Measurements from ENCODE around the gene RRAGC.

Gene RRAGC

DNA sequence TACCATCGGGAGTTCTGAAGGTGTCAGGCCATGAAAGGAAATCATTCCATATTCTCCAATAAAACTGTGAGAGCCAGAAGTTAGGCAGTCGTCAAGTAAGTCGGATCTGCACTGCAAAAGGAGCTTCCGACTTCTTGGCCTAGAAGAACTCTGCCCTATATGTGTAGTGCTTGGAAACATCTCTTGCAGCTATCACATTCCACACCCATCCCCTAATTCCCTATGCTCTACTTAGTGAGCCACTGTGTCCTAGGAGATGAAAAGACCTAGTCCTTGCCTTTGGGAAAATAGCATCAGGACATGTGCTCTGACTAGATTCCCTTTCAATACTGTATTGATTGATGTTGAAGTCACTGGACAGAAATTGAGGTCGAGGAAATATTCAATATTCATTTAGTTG lies 30.0 kb upstream of the RRAGC start:
- no peak for TF ChIP-seq SIN3A (IDR thresholded peaks at IDR 0.05; ENCODE audit: borderline replicate concordance, insufficient read depth, low read length)
- no peak for TF ChIP-seq TAF1 (IDR thresholded peaks at IDR 0.05; ENCODE audit: borderline replicate concordance, insufficient read depth, low read length)
- no peak for TF ChIP-seq POLR2AphosphoS5 (IDR thresholded peaks at IDR 0.05; ENCODE audit: low read depth, low read length)
- no peak for TF ChIP-seq FOXP2 (optimal IDR thresholded peaks at IDR 0.05; ENCODE audit: borderline replicate concordance, extremely low read depth, extremely low read length, insufficient read depth)
- TF ChIP-seq, protein P1, sequence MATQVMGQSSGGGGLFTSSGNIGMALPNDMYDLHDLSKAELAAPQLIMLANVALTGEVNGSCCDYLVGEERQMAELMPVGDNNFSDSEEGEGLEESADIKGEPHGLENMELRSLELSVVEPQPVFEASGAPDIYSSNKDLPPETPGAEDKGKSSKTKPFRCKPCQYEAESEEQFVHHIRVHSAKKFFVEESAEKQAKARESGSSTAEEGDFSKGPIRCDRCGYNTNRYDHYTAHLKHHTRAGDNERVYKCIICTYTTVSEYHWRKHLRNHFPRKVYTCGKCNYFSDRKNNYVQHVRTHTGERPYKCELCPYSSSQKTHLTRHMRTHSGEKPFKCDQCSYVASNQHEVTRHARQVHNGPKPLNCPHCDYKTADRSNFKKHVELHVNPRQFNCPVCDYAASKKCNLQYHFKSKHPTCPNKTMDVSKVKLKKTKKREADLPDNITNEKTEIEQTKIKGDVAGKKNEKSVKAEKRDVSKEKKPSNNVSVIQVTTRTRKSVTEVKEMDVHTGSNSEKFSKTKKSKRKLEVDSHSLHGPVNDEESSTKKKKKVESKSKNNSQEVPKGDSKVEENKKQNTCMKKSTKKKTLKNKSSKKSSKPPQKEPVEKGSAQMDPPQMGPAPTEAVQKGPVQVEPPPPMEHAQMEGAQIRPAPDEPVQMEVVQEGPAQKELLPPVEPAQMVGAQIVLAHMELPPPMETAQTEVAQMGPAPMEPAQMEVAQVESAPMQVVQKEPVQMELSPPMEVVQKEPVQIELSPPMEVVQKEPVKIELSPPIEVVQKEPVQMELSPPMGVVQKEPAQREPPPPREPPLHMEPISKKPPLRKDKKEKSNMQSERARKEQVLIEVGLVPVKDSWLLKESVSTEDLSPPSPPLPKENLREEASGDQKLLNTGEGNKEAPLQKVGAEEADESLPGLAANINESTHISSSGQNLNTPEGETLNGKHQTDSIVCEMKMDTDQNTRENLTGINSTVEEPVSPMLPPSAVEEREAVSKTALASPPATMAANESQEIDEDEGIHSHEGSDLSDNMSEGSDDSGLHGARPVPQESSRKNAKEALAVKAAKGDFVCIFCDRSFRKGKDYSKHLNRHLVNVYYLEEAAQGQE (IDR thresholded peaks at IDR 0.05; ENCODE audit: insufficient read depth in 1 of 2, low read depth in 2 of 2, low read length in 2 of 2) = no peak

DNA sequence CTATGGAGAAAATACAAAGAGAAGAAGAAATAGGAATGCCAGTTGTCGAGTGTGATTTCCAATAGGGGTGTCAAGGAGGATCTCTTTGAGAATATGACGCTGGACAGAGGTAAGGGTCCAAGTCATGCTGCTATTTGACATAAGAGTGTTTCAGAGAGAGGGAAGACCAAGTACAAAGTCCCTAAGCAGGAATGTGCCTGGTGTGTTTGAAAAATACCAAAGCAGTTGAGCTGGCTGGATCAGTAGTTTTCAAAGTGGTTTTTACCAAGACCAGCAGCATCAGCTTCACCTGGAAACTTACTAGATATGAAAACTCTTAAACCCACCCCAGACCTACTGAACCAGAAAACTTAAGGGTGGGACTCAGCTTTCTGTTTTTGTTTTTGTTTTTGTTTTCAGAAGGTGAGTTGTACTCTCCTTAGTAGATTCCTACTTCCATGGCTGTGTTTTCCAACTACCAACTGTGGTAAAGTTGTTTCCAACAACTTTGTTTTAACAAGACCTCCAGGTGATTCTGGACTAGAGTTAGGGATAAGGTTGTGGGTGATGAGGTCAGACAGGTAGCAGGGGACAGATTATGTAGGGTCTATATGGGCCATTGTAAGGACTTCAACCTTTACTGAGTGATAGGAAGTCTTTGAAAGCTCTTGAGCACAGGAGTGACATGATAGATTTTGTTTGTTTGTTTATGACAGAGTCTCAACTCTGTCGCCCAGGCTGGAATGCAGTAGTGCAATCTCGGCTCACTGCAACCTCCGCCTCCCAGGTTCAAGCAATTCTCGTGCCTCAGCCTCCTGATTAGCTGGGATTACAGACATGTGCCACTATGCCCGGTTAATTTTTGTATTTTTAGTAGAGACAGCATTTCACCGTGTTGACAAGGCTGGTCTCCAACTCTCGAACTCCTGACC lies 29.1 kb upstream of the RRAGC start:
- TF ChIP-seq, protein P1 (IDR thresholded peaks at IDR 0.05; ENCODE audit: insufficient read depth in 1 of 2, low read depth in 2 of 2, low read length in 2 of 2) = no peak
- TF ChIP-seq SIN3A (IDR thresholded peaks at IDR 0.05; ENCODE audit: borderline replicate concordance, insufficient read depth, low read length) = no peak
- no peak for TF ChIP-seq FOXP2 (optimal IDR thresholded peaks at IDR 0.05; ENCODE audit: borderline replicate concordance, extremely low read depth, extremely low read length, insufficient read depth)
- TF ChIP-seq POLR2AphosphoS5 (IDR thresholded peaks at IDR 0.05; ENCODE audit: low read depth, low read length) = no peak
- TF ChIP-seq TAF1 (IDR thresholded peaks at IDR 0.05; ENCODE audit: borderline replicate concordance, insufficient read depth, low read length) = no peak

DNA sequence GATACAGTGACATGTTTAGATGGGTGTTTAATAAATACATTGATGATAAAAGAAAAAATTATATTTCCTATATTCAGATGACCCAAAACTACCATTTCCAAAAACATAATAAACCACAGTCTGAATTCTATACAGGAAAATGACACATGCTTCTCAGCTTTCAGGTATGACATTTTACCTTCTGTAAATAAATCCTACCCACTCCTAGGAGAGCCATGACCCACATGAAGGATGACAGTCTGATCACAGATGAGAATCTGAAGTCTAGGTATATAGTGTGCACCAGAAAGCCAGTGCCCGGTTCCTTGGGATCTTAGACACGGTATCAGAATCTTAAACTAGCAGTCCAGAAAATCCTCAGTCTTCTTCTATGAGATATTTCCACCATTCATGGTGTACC lies 25.5 kb upstream of the RRAGC start:
- TF ChIP-seq FOXP2 (optimal IDR thresholded peaks at IDR 0.05; ENCODE audit: borderline replicate concordance, extremely low read depth, extremely low read length, insufficient read depth) (no peak), POLR2AphosphoS5 (IDR thresholded peaks at IDR 0.05; ENCODE audit: low read depth, low read length) (no peak), TAF1 (IDR thresholded peaks at IDR 0.05; ENCODE audit: borderline replicate concordance, insufficient read depth, low read length) (no peak), SIN3A (IDR thresholded peaks at IDR 0.05; ENCODE audit: borderline replicate concordance, insufficient read depth, low read length) (no peak)
- TF ChIP-seq, protein P1 (IDR thresholded peaks at IDR 0.05; ENCODE audit: insufficient read depth in 1 of 2, low read depth in 2 of 2, low read length in 2 of 2) = no peak

DNA sequence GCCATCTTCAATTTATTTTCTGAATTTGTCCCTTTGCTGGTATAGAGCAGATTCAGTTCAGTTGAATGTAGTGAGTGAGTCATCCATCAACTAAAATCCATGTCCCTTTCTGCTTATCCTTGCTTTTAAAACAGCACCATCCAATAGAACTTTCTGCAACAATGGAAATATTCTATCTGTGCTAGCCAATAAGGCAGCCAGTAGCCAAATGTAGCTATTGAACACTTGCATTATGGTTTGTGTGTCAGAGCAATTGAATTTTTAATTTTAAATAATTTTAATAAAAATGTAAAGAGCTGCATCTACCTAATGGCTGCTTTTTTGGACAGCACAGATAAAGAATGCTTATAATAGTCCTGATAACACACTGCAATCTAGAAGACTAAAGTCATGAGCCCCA lies 21.9 kb upstream of the RRAGC start, which contains the start of gene GJA9:
TSS of gene GJA9 (minus strand) at position 101 of the 400 bp plus-strand sequence. CDS start 5,489 bp downstream, outside the sequence.
- no peak for TF ChIP-seq SIN3A (IDR thresholded peaks at IDR 0.05; ENCODE audit: borderline replicate concordance, insufficient read depth, low read length)
- TF ChIP-seq, protein P1 (IDR thresholded peaks at IDR 0.05; ENCODE audit: insufficient read depth in 1 of 2, low read depth in 2 of 2, low read length in 2 of 2) = no peak
- no peak for TF ChIP-seq POLR2AphosphoS5 (IDR thresholded peaks at IDR 0.05; ENCODE audit: low read depth, low read length)
- no peak for TF ChIP-seq FOXP2 (optimal IDR thresholded peaks at IDR 0.05; ENCODE audit: borderline replicate concordance, extremely low read depth, extremely low read length, insufficient read depth)
- no peak for TF ChIP-seq TAF1 (IDR thresholded peaks at IDR 0.05; ENCODE audit: borderline replicate concordance, insufficient read depth, low read length)

All from PFSK-1 (cell line).